MCF 10A (cell line): ENCODE measurements around the gene ACOXL. TPM values are rescaled to one million over a fixed set of nuclear protein-coding genes. Genes with fewer than 3 reads are reported as not detected.

ENCODE experiments used
- BruUV-seq: library from RNA; stranded (reverse); fragments of 400-500 nt; replicated peaks from 2 replicates; lab custom pipeline; 2021; lab: Mats Ljungman, UMichigan
- CTCF ChIA-PET: fragments of 300-600 bp; sonication (Branson Sonifier 250); formaldehyde crosslinking; extraction: SDS; loops from one replicate; lab custom pipeline; 2021; ENCODE audit warnings: antibody characterized with exemption, inconsistent platforms; lab: Yijun Ruan, JAX
- POLR2A ChIA-PET: fragments of 300-600, 350-650 bp; sonication (Branson Sonifier 250); formaldehyde crosslinking; extraction: SDS; loops from one replicate; lab custom pipeline; 2020; ENCODE audit warnings: antibody characterized with exemption, inconsistent platforms; lab: Yijun Ruan, JAX
- DNase-seq: peaks from one replicate; pipeline ENCODE4 v3.0.0-alpha.2; 2018; ENCODE audit not compliant: unreplicated experiment
- H3K27ac Mint-ChIP-seq: one replicate; pipeline ENCODE4 v1.8.0; 2022; ENCODE audit warnings: mild to moderate bottlenecking, low read depth, mixed read lengths; ENCODE audit not compliant: unreplicated experiment
- H3K27me3 Mint-ChIP-seq: one replicate; pipeline ENCODE4 v1.8.0; 2022; ENCODE audit warnings: mixed read lengths; ENCODE audit not compliant: insufficient read depth, unreplicated experiment
- H3K36me3 Mint-ChIP-seq: one replicate; pipeline ENCODE4 v1.8.0; 2022; ENCODE audit warnings: mild to moderate bottlenecking, moderate library complexity, mixed read lengths; ENCODE audit not compliant: insufficient read depth, unreplicated experiment
- H3K4me1 Mint-ChIP-seq: one replicate; pipeline ENCODE4 v1.8.0; 2022; ENCODE audit warnings: mixed read lengths; ENCODE audit not compliant: insufficient read depth, unreplicated experiment
- H3K4me3 Mint-ChIP-seq: one replicate; pipeline ENCODE4 v1.8.0; 2022; ENCODE audit warnings: mild to moderate bottlenecking, moderate library complexity, mixed read lengths; ENCODE audit not compliant: unreplicated experiment
- H3K9me3 Mint-ChIP-seq: one replicate; pipeline ENCODE4 v1.8.0; 2022; ENCODE audit warnings: mixed read lengths; ENCODE audit not compliant: unreplicated experiment
- intact Hi-C: fragments of 100-400 bp; cut with micrococcal nuclease; formaldehyde crosslinking; loops from 2 replicates; pipeline ENCODE4 v1.14.1; 2022
- total RNA-seq: library from RNA; stranded (reverse); gene quantifications from 2 replicates; pipeline ENCODE4 v1.2.3, GENCODE V29; 2022
- TF ChIP-seq, protein P1 (sequence below): fragments of 200-600 bp; IDR thresholded peaks from one replicate; pipeline ENCODE4 v1.8.0; 2022; ENCODE audit warnings: antibody characterized with exemption, mild to moderate bottlenecking; ENCODE audit not compliant: unreplicated experiment

Gene ACOXL
- total RNA-seq, 1 experiment from 2014 or later, result not detected

DNA sequence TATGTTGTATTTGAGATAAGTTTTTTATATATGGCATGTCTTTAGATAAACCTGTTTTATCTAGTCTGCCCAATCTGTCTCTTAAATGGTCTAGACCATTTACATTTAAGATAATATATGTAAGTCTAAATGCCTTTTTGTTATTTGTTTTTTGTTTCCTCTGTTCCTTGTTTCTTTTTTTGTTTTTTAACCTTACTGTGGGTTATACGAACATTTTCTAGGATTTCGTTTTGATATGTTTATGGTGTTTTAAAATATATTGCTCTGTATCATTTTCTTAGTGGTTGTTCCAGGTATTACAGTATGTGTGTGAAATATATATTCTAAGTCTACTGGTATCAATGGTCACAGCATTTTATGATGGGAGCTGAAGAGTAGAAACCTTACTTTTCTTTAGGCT is 401.7 kb downstream of the ACOXL start:
- Mint-ChIP-seq H3K27ac (no peak overlapping the region), H3K4me3 (no peak overlapping the region), H3K9me3 (no peaks in the 10 kb centered on the region), H3K36me3 (peaks cover 60% of the 10 kb centered on the region), H3K27me3 (no peaks in the 10 kb centered on the region), H3K4me1 (peaks cover 25% of the 10 kb centered on the region)
- BruUV-seq, result no TSS peak
- no peak for DNase-seq
- TF ChIP-seq, protein P1, sequence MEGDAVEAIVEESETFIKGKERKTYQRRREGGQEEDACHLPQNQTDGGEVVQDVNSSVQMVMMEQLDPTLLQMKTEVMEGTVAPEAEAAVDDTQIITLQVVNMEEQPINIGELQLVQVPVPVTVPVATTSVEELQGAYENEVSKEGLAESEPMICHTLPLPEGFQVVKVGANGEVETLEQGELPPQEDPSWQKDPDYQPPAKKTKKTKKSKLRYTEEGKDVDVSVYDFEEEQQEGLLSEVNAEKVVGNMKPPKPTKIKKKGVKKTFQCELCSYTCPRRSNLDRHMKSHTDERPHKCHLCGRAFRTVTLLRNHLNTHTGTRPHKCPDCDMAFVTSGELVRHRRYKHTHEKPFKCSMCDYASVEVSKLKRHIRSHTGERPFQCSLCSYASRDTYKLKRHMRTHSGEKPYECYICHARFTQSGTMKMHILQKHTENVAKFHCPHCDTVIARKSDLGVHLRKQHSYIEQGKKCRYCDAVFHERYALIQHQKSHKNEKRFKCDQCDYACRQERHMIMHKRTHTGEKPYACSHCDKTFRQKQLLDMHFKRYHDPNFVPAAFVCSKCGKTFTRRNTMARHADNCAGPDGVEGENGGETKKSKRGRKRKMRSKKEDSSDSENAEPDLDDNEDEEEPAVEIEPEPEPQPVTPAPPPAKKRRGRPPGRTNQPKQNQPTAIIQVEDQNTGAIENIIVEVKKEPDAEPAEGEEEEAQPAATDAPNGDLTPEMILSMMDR, result no peak
- ChIA-PET CTCF (interaction anchor here (0.6 to 1.4 kb wide), 3 partner anchors 10 to 431 kb away, joined by 3 to 4 read pairs (median 4); no protein-coding TSS in a partner anchor), POLR2A (interaction anchor here (1.0 kb wide), 1 partner anchor 13 kb away, joined by 4 read pairs; the partner anchor contains the start of gene BCL2L11)
- intact Hi-C loops, result no loop called here

DNA sequence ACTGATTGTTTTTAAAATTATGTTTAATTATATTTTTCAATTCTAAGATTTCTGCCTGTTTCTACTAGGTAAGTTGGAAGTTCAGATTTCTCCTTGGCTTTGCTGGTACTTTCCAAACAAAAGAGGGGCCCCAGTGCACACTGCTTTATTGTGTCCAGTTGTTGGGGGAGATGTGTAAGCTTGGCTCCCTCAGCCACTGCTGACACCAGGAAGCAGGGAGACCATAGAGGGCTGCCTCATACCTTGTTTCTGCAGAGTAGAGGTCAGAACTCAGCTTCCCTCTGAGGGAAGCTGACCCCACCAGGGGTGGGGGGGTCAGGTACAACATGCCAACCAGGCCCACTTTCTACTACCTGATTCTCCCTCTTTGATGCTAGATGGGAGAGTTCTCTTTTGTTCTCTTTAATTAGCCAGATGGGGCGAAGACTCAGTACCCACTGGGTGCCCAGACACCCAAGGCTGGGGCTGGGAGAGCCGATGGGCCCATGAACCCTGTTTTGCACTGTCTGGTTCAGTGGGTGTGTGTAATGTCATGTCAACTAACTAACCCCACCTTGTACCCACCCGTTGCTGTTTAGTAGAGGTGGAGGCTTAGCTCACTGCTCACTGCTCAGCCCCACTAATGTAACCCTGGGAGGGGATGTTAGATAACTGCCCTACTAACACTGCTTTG is 403.0 kb downstream of the ACOXL start:
- peaks cover 52% of the 10 kb centered on the region for H3K36me3 Mint-ChIP-seq
- H3K27me3 Mint-ChIP-seq, result no peaks in the 10 kb centered on the region
- POLR2A ChIA-PET, result no interaction called here
- no peak overlapping the region for H3K4me3 Mint-ChIP-seq
- H3K4me1 Mint-ChIP-seq, result peaks cover 36% of the 10 kb centered on the region
- H3K27ac Mint-ChIP-seq, result no peak overlapping the region
- H3K9me3 Mint-ChIP-seq, result no peaks in the 10 kb centered on the region
- intact Hi-C loops, result no loop called here
- TF ChIP-seq, protein P1, result no peak
- CTCF ChIA-PET, result interaction anchor here (0.7 kb wide), 1 partner anchor 10 kb away, joined by 3 read pairs; no protein-coding TSS in a partner anchor
- no TSS peak for BruUV-seq
- no peak for DNase-seq

DNA sequence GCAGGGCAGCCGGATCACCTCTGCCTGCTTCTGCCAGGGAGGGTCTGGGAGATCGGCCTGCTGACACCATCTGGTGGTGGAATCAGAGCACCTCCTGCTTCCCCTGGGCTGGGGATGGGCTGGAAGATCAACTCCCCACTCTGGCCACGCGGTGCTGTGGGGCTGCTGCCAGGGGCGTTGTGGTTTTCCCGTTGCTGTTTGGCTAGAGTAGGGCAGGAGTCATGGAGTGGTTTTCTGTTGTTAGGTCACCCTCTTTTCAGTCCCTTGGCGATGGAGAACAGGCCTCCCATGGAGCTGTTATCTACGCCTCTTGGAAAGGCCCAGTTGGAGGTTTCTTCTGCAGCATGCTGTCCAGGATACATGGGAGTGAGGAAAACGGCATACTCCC is 403.5 kb downstream of the ACOXL start:
- Mint-ChIP-seq H3K4me3 (no peak overlapping the region), H3K9me3 (no peaks in the 10 kb centered on the region), H3K36me3 (peaks cover 52% of the 10 kb centered on the region), H3K27ac (no peak overlapping the region), H3K27me3 (no peaks in the 10 kb centered on the region), H3K4me1 (peaks cover 42% of the 10 kb centered on the region)
- DNase-seq, result no peak
- TF ChIP-seq, protein P1, result no peak
- intact Hi-C loops, result no loop called here
- ChIA-PET POLR2A (no interaction called here), CTCF (interaction anchor here (0.7 kb wide), 1 partner anchor 11 kb away, joined by 3 read pairs; no protein-coding TSS in a partner anchor)
- no TSS peak for BruUV-seq

DNA sequence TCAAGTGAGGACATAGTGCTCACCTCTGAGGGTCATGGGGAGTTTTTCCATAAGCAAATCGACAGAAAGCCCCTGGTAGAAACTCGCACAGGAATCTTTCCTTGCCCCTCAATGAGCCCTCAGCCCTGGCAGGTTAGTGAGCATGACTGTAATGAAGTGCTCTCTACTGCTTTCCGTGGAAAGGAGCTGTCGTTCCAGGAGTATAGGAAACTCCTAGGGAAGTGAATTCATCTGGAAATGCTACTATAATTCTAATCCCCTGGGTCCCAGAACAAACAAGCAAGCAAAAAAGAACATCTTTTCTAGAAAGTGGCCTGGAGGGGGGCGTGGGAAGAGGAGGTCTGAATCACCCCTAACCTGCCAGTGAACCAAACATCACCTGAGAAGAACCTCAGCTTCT is 406.5 kb downstream of the ACOXL start:
- BruUV-seq, result no TSS peak
- ChIA-PET POLR2A (interaction anchor here (0.9 to 4.7 kb wide), 5 partner anchors 10 to 29 kb away, joined by 3 to 25 read pairs (median 6); partner anchors contain the start of gene BCL2L11), CTCF (no interaction called here)
- Mint-ChIP-seq H3K4me3 (no peak overlapping the region), H3K36me3 (peaks cover 51% of the 10 kb centered on the region), H3K27ac (no peak overlapping the region), H3K9me3 (no peaks in the 10 kb centered on the region), H3K27me3 (no peaks in the 10 kb centered on the region), H3K4me1 (peaks cover 29% of the 10 kb centered on the region)
- no peak for DNase-seq
- intact Hi-C loops, result no loop called here
- TF ChIP-seq, protein P1, result no peak
